NCI-H510A treated with DMSO at 0.1 percent for 48 hours (cell line): ENCODE results near the gene SLC6A8.
"Not testable (repeated sequence)": the region's sequence is repeated elsewhere in the genome, so short reads cannot be mapped to it uniquely, and the experiment has no call there.

Experiments used
- DNase-seq: peaks from one replicate; lab custom pipeline; 2025; lab: John Stamatoyannopoulos, UW

SLC6A8 gene

GRCh38 chrX:153731117-153731844 is 43.6 kb downstream of the SLC6A8 start:
- no peak for DNase-seq

GRCh38 chrX:153731845-153732215 is 44.1 kb downstream of the SLC6A8 start:
- DNase-seq, result no peak

GRCh38 chrX:153732401-153732800 is 44.7 kb downstream of the SLC6A8 start:
- no peak for DNase-seq

GRCh38 chrX:153733651-153734240 is 46.0 kb downstream of the SLC6A8 start:
- DNase-seq, result no peak

GRCh38 chrX:153734871-153735270 is 47.1 kb downstream of the SLC6A8 start:
- DNase-seq, result no peak

- DNase-seq, result no peak
Observed at GRCh38 chrX:153735274-153735673, 47.5 kb downstream of the SLC6A8 start.

- DNase-seq, result no peak
Observed at GRCh38 chrX:153736071-153736820, 48.5 kb downstream of the SLC6A8 start.

GRCh38 chrX:153736871-153737441 is 49.2 kb downstream of the SLC6A8 start:
- DNase-seq, result no peak

- no peak for DNase-seq
Observed at GRCh38 chrX:153738056-153738605, 50.4 kb downstream of the SLC6A8 start.

- DNase-seq, result no peak
Observed at GRCh38 chrX:153739754-153740486, 52.2 kb downstream of the SLC6A8 start.

- DNase-seq, result no peak
Observed at GRCh38 chrX:153740631-153741222, 53.0 kb downstream of the SLC6A8 start.

GRCh38 chrX:153741446-153741845 is 53.7 kb downstream of the SLC6A8 start:
- DNase-seq, result no peak

GRCh38 chrX:153742111-153742510 is 54.4 kb downstream of the SLC6A8 start:
- DNase-seq, result not testable (repeated sequence)

GRCh38 chrX:153742796-153743467 is 55.2 kb downstream of the SLC6A8 start:
- DNase-seq, result not testable (repeated sequence)

GRCh38 chrX:153743468-153744209 is 55.9 kb downstream of the SLC6A8 start:
- DNase-seq, result not testable (repeated sequence)

- DNase-seq, result no peak
Observed at GRCh38 chrX:153744210-153745066, 56.7 kb downstream of the SLC6A8 start.

- not testable (repeated sequence) for DNase-seq
Observed at GRCh38 chrX:153745067-153745433, 57.3 kb downstream of the SLC6A8 start.
